ENCODE measurements around the gene ATP9A. TPM values are rescaled to one million over a fixed set of nuclear protein-coding genes. Genes with fewer than 3 reads are reported as not detected.

The ATP9A gene
- total RNA-seq, 2 experiments from 2014 or later = 0.18 to 0.21 TPM

GRCh38 chr20:51596668-51597388 lies 171.4 kb downstream of the ATP9A start:
- Mint-ChIP-seq H3K36me3 (no peaks in the 10 kb centered on the region), H3K4me1 (peaks cover 48% of the 10 kb centered on the region), H3K4me3 (no peak overlapping the region), H3K27me3 (no peaks in the 10 kb centered on the region), H3K9me3 (no peaks in the 10 kb centered on the region), H3K27ac (no peak overlapping the region)
- DNase-seq = no peak

GRCh38 chr20:51595744-51596143 lies 172.4 kb downstream of the ATP9A start:
- H3K9me3 Mint-ChIP-seq = no peaks in the 10 kb centered on the region
- no peaks in the 10 kb centered on the region for H3K27me3 Mint-ChIP-seq
- H3K4me3 Mint-ChIP-seq = no peak overlapping the region
- H3K27ac Mint-ChIP-seq = no peak overlapping the region
- H3K36me3 Mint-ChIP-seq = no peaks in the 10 kb centered on the region
- DNase-seq = no peak
- peaks cover 48% of the 10 kb centered on the region for H3K4me1 Mint-ChIP-seq

GRCh38 chr20:51595058-51595532 lies 173.1 kb downstream of the ATP9A start:
- H3K27me3 Mint-ChIP-seq = no peaks in the 10 kb centered on the region
- H3K9me3 Mint-ChIP-seq = no peaks in the 10 kb centered on the region
- peak overlapping the region; percentile 78 for H3K27ac Mint-ChIP-seq
- H3K36me3 Mint-ChIP-seq = no peaks in the 10 kb centered on the region
- H3K4me3 Mint-ChIP-seq = no peak overlapping the region
- peaks cover 42% of the 10 kb centered on the region for H3K4me1 Mint-ChIP-seq
- peak; percentile 77 for DNase-seq

- Mint-ChIP-seq H3K4me3 (peak overlapping the region; percentile 14), H3K4me1 (peaks cover 38% of the 10 kb centered on the region), H3K9me3 (no peaks in the 10 kb centered on the region), H3K36me3 (no peaks in the 10 kb centered on the region), H3K27me3 (no peaks in the 10 kb centered on the region), H3K27ac (peak overlapping the region; percentile 78)
- no peak for DNase-seq
Measured at GRCh38 chr20:51594236-51595057, 173.7 kb downstream of the ATP9A start.

- H3K4me3 Mint-ChIP-seq = no peak overlapping the region
- H3K4me1 Mint-ChIP-seq = peaks cover 38% of the 10 kb centered on the region
- no peak for DNase-seq
- no peak overlapping the region for H3K27ac Mint-ChIP-seq
- H3K36me3 Mint-ChIP-seq = no peaks in the 10 kb centered on the region
- H3K27me3 Mint-ChIP-seq = no peaks in the 10 kb centered on the region
- no peaks in the 10 kb centered on the region for H3K9me3 Mint-ChIP-seq
Measured at GRCh38 chr20:51593584-51593983, 174.6 kb downstream of the ATP9A start.

- Mint-ChIP-seq H3K4me3 (no peak overlapping the region), H3K4me1 (peaks cover 29% of the 10 kb centered on the region), H3K9me3 (no peaks in the 10 kb centered on the region), H3K27ac (no peak overlapping the region), H3K27me3 (no peaks in the 10 kb centered on the region), H3K36me3 (no peaks in the 10 kb centered on the region)
- DNase-seq = no peak
Measured at GRCh38 chr20:51592564-51592963, 175.6 kb downstream of the ATP9A start.

GRCh38 chr20:51591871-51592270 lies 176.3 kb downstream of the ATP9A start:
- H3K9me3 Mint-ChIP-seq = no peaks in the 10 kb centered on the region
- H3K4me3 Mint-ChIP-seq = no peak overlapping the region
- H3K27me3 Mint-ChIP-seq = no peaks in the 10 kb centered on the region

GRCh38 chr20:51588762-51589161 lies 179.4 kb downstream of the ATP9A start:
- peaks cover 8% of the 10 kb centered on the region for H3K4me1 Mint-ChIP-seq
- no peak for DNase-seq
- no peaks in the 10 kb centered on the region for H3K36me3 Mint-ChIP-seq
- no peak overlapping the region for H3K27ac Mint-ChIP-seq
- H3K4me3 Mint-ChIP-seq = no peak overlapping the region
- H3K9me3 Mint-ChIP-seq = no peaks in the 10 kb centered on the region
- H3K27me3 Mint-ChIP-seq = no peaks in the 10 kb centered on the region

More at GRCh38 chr20:51591871-51592270, 176.3 kb downstream of the ATP9A start:
- DNase-seq = no peak
- Mint-ChIP-seq H3K4me1 (peaks cover 23% of the 10 kb centered on the region), H3K27ac (no peak overlapping the region), H3K36me3 (no peaks in the 10 kb centered on the region)

- no peak overlapping the region for H3K4me3 Mint-ChIP-seq
Measured at GRCh38 chr20:51587145-51587544, 181.0 kb downstream of the ATP9A start.

GRCh38 chr20:51586005-51586440 lies 182.2 kb downstream of the ATP9A start:
- Mint-ChIP-seq H3K27ac (no peak overlapping the region), H3K4me3 (no peak overlapping the region), H3K9me3 (no peaks in the 10 kb centered on the region), H3K4me1 (peaks cover 5% of the 10 kb centered on the region), H3K27me3 (no peaks in the 10 kb centered on the region), H3K36me3 (no peaks in the 10 kb centered on the region)
- no peak for DNase-seq

More at GRCh38 chr20:51587145-51587544, 181.0 kb downstream of the ATP9A start:
- no peak overlapping the region for H3K27ac Mint-ChIP-seq
- peaks cover 5% of the 10 kb centered on the region for H3K4me1 Mint-ChIP-seq
- no peaks in the 10 kb centered on the region for H3K36me3 Mint-ChIP-seq
- no peak for DNase-seq
- no peaks in the 10 kb centered on the region for H3K9me3 Mint-ChIP-seq
- no peaks in the 10 kb centered on the region for H3K27me3 Mint-ChIP-seq

- Mint-ChIP-seq H3K36me3 (no peaks in the 10 kb centered on the region), H3K4me1 (peaks cover 5% of the 10 kb centered on the region), H3K4me3 (no peak overlapping the region), H3K27ac (no peak overlapping the region), H3K9me3 (no peaks in the 10 kb centered on the region), H3K27me3 (no peaks in the 10 kb centered on the region)
- no peak for DNase-seq
Measured at GRCh38 chr20:51585148-51585547, 183.0 kb downstream of the ATP9A start.

GRCh38 chr20:51584737-51585136 lies 183.5 kb downstream of the ATP9A start:
- Mint-ChIP-seq H3K4me3 (no peak overlapping the region), H3K4me1 (peaks cover 5% of the 10 kb centered on the region), H3K9me3 (no peaks in the 10 kb centered on the region), H3K27me3 (no peaks in the 10 kb centered on the region), H3K27ac (no peak overlapping the region), H3K36me3 (no peaks in the 10 kb centered on the region)
- DNase-seq = no peak

GRCh38 chr20:51584116-51584515 lies 184.1 kb downstream of the ATP9A start:
- H3K27ac Mint-ChIP-seq = no peak overlapping the region
- no peak overlapping the region for H3K4me3 Mint-ChIP-seq
- DNase-seq = no peak
- peaks cover 5% of the 10 kb centered on the region for H3K4me1 Mint-ChIP-seq
- H3K9me3 Mint-ChIP-seq = no peaks in the 10 kb centered on the region
- no peaks in the 10 kb centered on the region for H3K27me3 Mint-ChIP-seq
- no peaks in the 10 kb centered on the region for H3K36me3 Mint-ChIP-seq

- no peak for DNase-seq
- H3K27ac Mint-ChIP-seq = no peak overlapping the region
- H3K4me3 Mint-ChIP-seq = no peak overlapping the region
- no peaks in the 10 kb centered on the region for H3K36me3 Mint-ChIP-seq
- no peaks in the 10 kb centered on the region for H3K27me3 Mint-ChIP-seq
- no peaks in the 10 kb centered on the region for H3K9me3 Mint-ChIP-seq
- H3K4me1 Mint-ChIP-seq = peaks cover 5% of the 10 kb centered on the region
Measured at GRCh38 chr20:51583499-51583898, 184.7 kb downstream of the ATP9A start.

- Mint-ChIP-seq H3K9me3 (no peaks in the 10 kb centered on the region), H3K36me3 (no peaks in the 10 kb centered on the region), H3K4me3 (no peak overlapping the region), H3K4me1 (peaks cover 5% of the 10 kb centered on the region), H3K27ac (no peak overlapping the region), H3K27me3 (no peaks in the 10 kb centered on the region)
- DNase-seq = no peak
Measured at GRCh38 chr20:51583073-51583472, 185.1 kb downstream of the ATP9A start.

All from activated naive CD8-positive, alpha-beta T cell treated with anti-CD3 and anti-CD28 coated beads for 36 hours (primary cell).